K562 (cell line): Measurements from ENCODE around the gene NFYC. TPM values are rescaled to one million over a fixed set of nuclear protein-coding genes. Genes with fewer than 3 reads are reported as not detected.

Source experiments
- ATAC-seq: fragments of 200-7000 bp; cut with Tn5 transposase; 3 replicates; pipeline ENCODE4 v1.9.1; 2020; ENCODE audit warnings: moderate library complexity
- BruUV-seq: library from RNA; stranded (reverse); fragments of 400-500 nt; replicated peaks from 2 replicates; lab custom pipeline; 2021; lab: Mats Ljungman, UMichigan
- CTCF ChIA-PET: fragments of 300-600 bp; formaldehyde crosslinking; extraction: SDS; loops from one replicate; lab custom pipeline; 2021; ENCODE audit warnings: low intra/inter-chr PET ratio; lab: Yijun Ruan, JAX
- POLR2A ChIA-PET: fragments of 300-600, 350-650 bp; sonication (Branson Sonifier 250); formaldehyde crosslinking; extraction: SDS; loops from one replicate; lab custom pipeline; 2021; ENCODE audit warnings: antibody characterized with exemption, inconsistent platforms; lab: Yijun Ruan, JAX
- DNase-seq, 4 experiments: peaks; one replicate each; pipeline versions ENCODE4 v3.0.0 to v3.0.0-alpha.2; 2011 to 2018; ENCODE audit warnings: low spot score in 3 of 4, mixed read lengths in 3 of 4; ENCODE audit errors: extremely low read depth in 1 of 4
- FAIRE-seq: peaks from 2 replicates; lab custom pipeline; 2011; peaks lifted over from hg19 to GRCh38; lab: Jason Lieb, UNC
- H2AFZ ChIP-seq: 2 replicates; pipeline ENCODE4 v1.6.0; 2011; ENCODE audit warnings: low read depth, low read length, control low read depth, inconsistent platforms
- H3K27ac ChIP-seq: fragments of 200-600 bp; 3 replicates; pipeline ENCODE4 v1.8.0; 2011; ENCODE audit warnings: low read depth, mild to moderate bottlenecking, control low read depth, inconsistent platforms, low read length, moderate library complexity, mixed read lengths; ENCODE audit errors: extremely low read depth
- H3K27me3 ChIP-seq, 2 experiments: fragments of 300-600 bp in 1 of 2; 2 replicates in 1 of 2; 3 replicates in 1 of 2; pipeline versions ENCODE4 v1.6.0 to v1.8.0; 2011; ENCODE audit warnings: inconsistent platforms in 2 of 2, low read length in 2 of 2, mild to moderate bottlenecking in 1 of 2, mixed read lengths in 1 of 2, moderate library complexity in 1 of 2; ENCODE audit not compliant: control insufficient read depth in 2 of 2, insufficient read depth in 2 of 2
- H3K36me3 ChIP-seq: fragments of 300-600 bp; 3 replicates; pipeline ENCODE4 v1.8.0; 2011; ENCODE audit warnings: mild to moderate bottlenecking, low read length, inconsistent platforms; ENCODE audit not compliant: control insufficient read depth, insufficient read depth
- H3K4me1 ChIP-seq, 2 experiments: fragments of 200-600 bp in 1 of 2; replicated peaks in 1 of 2; 2 replicates in 1 of 2; 3 replicates in 1 of 2; pipeline versions ENCODE4 v1.5.1 to v1.8.0; 2011; ENCODE audit warnings: inconsistent platforms in 2 of 2, low read length in 2 of 2, mild to moderate bottlenecking in 1 of 2, mixed read lengths in 1 of 2, moderate library complexity in 1 of 2; ENCODE audit not compliant: control insufficient read depth in 2 of 2, insufficient read depth in 2 of 2
- H3K4me2 ChIP-seq: 2 replicates; pipeline ENCODE4 v1.6.1; 2011; ENCODE audit warnings: low read length, control low read depth, inconsistent platforms, mixed read lengths; ENCODE audit not compliant: insufficient read depth
- H3K4me3 ChIP-seq: fragments of 200-600 bp; sonication (generic), shearing (Covaris generic); 2 replicates; pipeline ENCODE4 v1.5.1; 2016; ENCODE audit warnings: control low read depth, inconsistent platforms
- H3K79me2 ChIP-seq: fragments of 200-600 bp; 3 replicates; pipeline ENCODE4 v1.8.0; 2011; ENCODE audit warnings: low read length, inconsistent platforms; ENCODE audit not compliant: control insufficient read depth, insufficient read depth
- H3K9ac ChIP-seq, 2 experiments: 2 replicates each; pipeline versions ENCODE4 v1.6.0 to v1.6.1; 2011; ENCODE audit warnings: low read depth in 2 of 2, low read length in 2 of 2, control low read depth in 1 of 2, inconsistent platforms in 1 of 2, mild to moderate bottlenecking in 1 of 2, mixed read lengths in 1 of 2; ENCODE audit not compliant: insufficient read depth in 1 of 2
- H3K9me1 ChIP-seq: one replicate; pipeline ENCODE4 v1.6.0; 2011; ENCODE audit warnings: inconsistent platforms, mild to moderate bottlenecking, low read length, moderate library complexity; ENCODE audit not compliant: control insufficient read depth, insufficient read depth
- H3K9me3 ChIP-seq: replicated peaks from 2 replicates; pipeline ENCODE4 v1.5.1; 2011; ENCODE audit warnings: low read depth, low read length, inconsistent platforms; ENCODE audit not compliant: control insufficient read depth, insufficient read depth
- H4K20me1 ChIP-seq: replicated peaks from 2 replicates; pipeline ENCODE4 v1.6.1; 2011; ENCODE audit warnings: low read length, inconsistent platforms, mixed read lengths; ENCODE audit not compliant: control insufficient read depth, insufficient read depth
- ID3 ChIP-seq, 2 experiments: fragments of 250-450 bp in 1 of 2; fragments of 450-650 bp in 1 of 2; sonication (Bioruptor Pico) in 1 of 2; IDR thresholded peaks; 2 replicates each; pipeline versions ENCODE4 v1.6.1 to v1.8.0; 2016 to 2021; ENCODE audit warnings: mild to moderate bottlenecking in 2 of 2, moderate library complexity in 2 of 2, missing compliant biosample characterization in 1 of 2, missing genetic modification characterization in 1 of 2
- POLR2A ChIP-seq: fragments of 450-650 bp; conservative IDR thresholded peaks from 2 replicates; pipeline ENCODE4 v1.6.1; 2016
- PTRF ChIP-seq: fragments of 450-650 bp; IDR thresholded peaks from 2 replicates; pipeline ENCODE4 v1.6.1; 2016; ENCODE audit warnings: mild to moderate bottlenecking, missing genetic modification characterization, missing compliant biosample characterization
- WGBS: fragments of 100-300 bp; shearing (Covaris generic); methylation state at CpG from one replicate; pipeline ENCODE4 v1.1.6; 2016; ENCODE audit warnings: low coverage, mixed read lengths; ENCODE audit not compliant: insufficient coverage; ENCODE audit errors: missing lambda C conversion rate; 5-methylcytosine and 5-hydroxymethylcytosine counted together
- in situ Hi-C: fragments of 300-500 bp; cut with MboI; formaldehyde crosslinking; loops from 4 replicates; pipeline ENCODE4 v1.15.0; 2018; ENCODE audit warnings: inconsistent platforms, mixed read lengths
- intact Hi-C: fragments of 100-400 bp; cut with micrococcal nuclease; formaldehyde crosslinking; loops from 2 replicates; pipeline ENCODE4 v1.14.2; 2022
- polyA plus RNA-seq, 8 experiments: library from polyadenylated mRNA; depleted of rRNA in 4 of 8; stranded (reverse) in 5 of 8; unstranded in 3 of 8; fragments of >200 nt; fragmentation: Nextera tagmentation in 2 of 8; fragmentation: Illumina TruSeq in 1 of 8; extraction: Ambion mirVana in 2 of 8; extraction: Trizol in 1 of 8; gene quantifications; 2 replicates each; pipeline versions ENCODE4 v1.2.1 to v1.2.3, GENCODE V29; 2011 to 2014; ENCODE audit warnings: inconsistent platforms in 1 of 8, missing spikeins in 1 of 8
- total RNA-seq, 7 experiments: library from RNA; depleted of rRNA in 6 of 7; stranded (reverse); fragments of >200 nt in 6 of 7; fragmentation: Illumina TruSeq in 2 of 7; extraction: Trizol in 2 of 7; gene quantifications; 2 replicates each; pipeline versions ENCODE4 v1.2.1 to v1.2.3, GENCODE V29; 2011 to 2021; ENCODE audit warnings: low replicate concordance in 1 of 7

NFYC gene
- total and polyA plus RNA-seq, 9 of the 15 experiments (the other 6 are each of a cell fraction or from before 2014, with no cell fraction given), result 4.8 to 59.8 (median 41.1) TPM

GRCh38 chr1:40772146-40772955, 80.8 kb downstream of the NFYC start:
- H3K36me3 ChIP-seq, result peaks cover 41% of the 10 kb centered on the region
- no peaks in the 10 kb centered on the region for H4K20me1 ChIP-seq
- ATAC-seq (no peak), DNase-seq (no peak), FAIRE-seq (no peak)
- no peaks in the 10 kb centered on the region for H3K9me1 ChIP-seq
- no TSS peak for BruUV-seq
- peaks cover 0 to 12% of the 10 kb centered on the region in 2 experiments; a peak in 4 of 5 replicates for H3K4me1 ChIP-seq
- H3K4me3 ChIP-seq, result no peak overlapping the region
- intact Hi-C loops (no loop called here), in situ Hi-C loops (loop anchor here (5.0 kb wide), 1 partner anchor 180 kb away; no protein-coding TSS in a partner anchor)
- no peak overlapping the region for H3K9ac ChIP-seq
- H2AFZ ChIP-seq, result no peak overlapping the region
- peaks cover 4% of the 10 kb centered on the region; the same call in 1 of the 2 replicates for H3K9me3 ChIP-seq
- H3K79me2 ChIP-seq, result no peaks in the 10 kb centered on the region
- ChIA-PET CTCF (interaction anchor here (3.6 kb wide), 1 partner anchor 77 kb away, joined by 53 read pairs; no protein-coding TSS in a partner anchor), POLR2A (interaction anchor here (0.6 to 1.1 kb wide), 5 partner anchors 10 to 255 kb away, joined by 3 read pairs; no protein-coding TSS in a partner anchor)
- TF ChIP-seq ID3 (CRISPR knock-in tag; IDR thresholded peaks at IDR 0.05) (0 out of 2 replicates have a peak, but pooled peaks have one; percentile 14), ID3 (tag; IDR thresholded peaks at IDR 0.05) (no peak), POLR2A (peak; percentile 54), PTRF (tag) (no peak)
- 85% methylated on average over 2 of the region's 2 CpGs for WGBS
- no peaks in the 10 kb centered on the region for H3K27me3 ChIP-seq
- no peak overlapping the region for H3K27ac ChIP-seq
- H3K4me2 ChIP-seq, result no peak overlapping the region
